Renal cortex interstitium (tissue), 11 donors: ENCODE results near the gene TAX1BP1. TPM values are rescaled to one million over a fixed set of nuclear protein-coding genes. Genes with fewer than 3 reads are reported as not detected.
A peak's percentile ranks its signal among the peaks of the same experiment; 100 is the strongest.

ENCODE experiments used
- DNase-seq, 11 donors: peaks; one replicate each; pipeline ENCODE4 v3.0.0-alpha.2; 2013; ENCODE audit warnings: low read depth in 9 of 11, low spot score in 4 of 11; ENCODE audit errors: extremely low read depth in 1 of 11
- polyA plus RNA-seq, 3 donors: library from polyadenylated mRNA; unstranded; fragments of 120-200 nt; gene quantifications; one replicate each; pipeline ENCODE4 v1.2.1, GENCODE V29; 2013; ENCODE audit not compliant: insufficient read length in 3 of 3

Gene TAX1BP1
- polyA plus RNA-seq, 3 donors, result 111 to 139 (median 115) TPM

DNA sequence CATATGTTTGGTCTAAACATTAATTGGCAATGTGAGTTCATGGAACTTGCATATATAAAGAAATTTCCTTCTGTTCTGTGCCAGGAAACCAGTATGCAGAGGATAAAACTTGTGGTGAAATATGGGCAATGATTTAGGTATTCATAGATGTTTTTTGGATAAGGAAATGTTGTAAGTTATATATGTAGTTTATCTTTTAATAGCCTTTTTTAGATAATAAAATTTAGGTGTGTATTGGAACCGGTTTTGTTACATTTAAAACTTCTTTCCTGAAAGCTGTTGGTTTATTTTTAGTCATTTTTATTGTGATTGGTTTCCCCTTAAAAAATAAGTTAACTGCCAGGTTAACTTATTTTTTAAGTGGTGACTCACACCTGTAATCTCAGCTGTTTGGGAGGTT is 22.1 kb downstream of the TAX1BP1 start:
- no peak for DNase-seq

DNA sequence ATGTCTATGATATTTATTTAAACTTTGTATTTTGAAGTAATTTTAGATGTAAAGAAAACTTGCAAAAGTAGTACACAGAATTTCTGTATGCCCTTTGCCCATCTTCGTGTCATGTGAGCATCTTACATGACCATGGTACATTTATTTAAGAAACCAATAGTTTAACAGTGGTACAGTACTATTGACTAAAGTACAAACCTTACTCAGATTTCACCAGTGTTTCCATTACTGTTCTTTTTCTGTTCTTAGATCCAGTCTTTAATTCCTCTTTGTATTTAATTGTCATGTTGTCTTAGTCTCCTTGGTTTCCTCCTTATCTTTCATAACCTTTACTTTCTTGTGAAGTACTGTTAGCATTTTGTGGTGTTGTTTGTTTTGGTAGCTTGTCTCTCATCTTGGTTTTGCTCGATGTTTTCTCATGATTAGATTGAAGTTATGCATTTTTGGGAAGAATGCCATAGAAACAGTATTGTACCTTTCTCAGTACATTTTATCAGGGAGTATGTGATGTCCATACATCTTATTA is 24.1 kb downstream of the TAX1BP1 start:
- no peak for DNase-seq

- DNase-seq, result no peak
Measured at GRCh38 chr7:27765841-27766240, 25.9 kb downstream of the TAX1BP1 start.

DNA sequence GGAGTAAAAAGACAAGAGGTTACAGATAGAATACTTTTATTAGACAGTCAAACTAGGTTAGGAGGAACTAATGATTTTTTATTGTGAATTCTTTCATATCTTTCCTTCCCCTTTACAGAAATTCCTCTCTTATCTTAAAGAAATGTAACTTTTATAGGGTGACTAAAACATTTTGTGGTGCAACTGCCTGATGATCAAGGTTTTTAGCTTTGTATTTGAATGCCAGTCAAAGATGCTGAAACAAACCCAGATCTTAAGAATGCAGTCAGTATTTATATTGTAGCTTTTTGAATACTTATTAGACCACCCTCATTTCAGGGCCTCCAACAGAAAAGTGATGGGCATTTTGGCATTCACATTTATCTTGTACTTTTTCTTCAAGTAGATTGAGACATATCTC is 27.4 kb downstream of the TAX1BP1 start:
- DNase-seq, result no peak

DNA sequence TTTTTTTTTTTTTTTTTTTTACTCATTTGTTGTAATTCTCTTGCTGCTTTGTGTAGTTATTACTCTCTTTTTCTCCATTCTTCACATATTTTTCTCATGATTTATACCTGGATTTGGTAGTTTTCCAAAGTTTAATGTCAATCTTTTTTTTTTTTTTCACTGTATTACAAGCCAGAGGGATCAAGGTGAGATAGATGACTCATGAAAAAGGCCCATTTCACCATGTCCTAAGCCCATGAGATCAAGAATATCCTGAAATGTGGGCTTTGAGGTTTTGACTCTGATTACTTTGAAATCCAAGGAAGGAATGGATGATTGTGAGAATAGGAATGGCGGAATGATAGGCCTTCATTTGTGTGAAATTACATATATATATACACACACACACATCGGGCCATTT is 31.1 kb downstream of the TAX1BP1 start:
- no peak for DNase-seq

GRCh38 chr7:27774717-27775328 is 34.9 kb downstream of the TAX1BP1 start:
- DNase-seq, result peak in 4 of 11 donors; percentile 7 to 13 (median 12)

GRCh38 chr7:27775782-27776181 is 35.8 kb downstream of the TAX1BP1 start:
- no peak for DNase-seq

- no peak for DNase-seq
Measured at GRCh38 chr7:27777662-27778061, 37.7 kb downstream of the TAX1BP1 start.

- DNase-seq, result no peak
Measured at GRCh38 chr7:27779873-27780272, 39.9 kb downstream of the TAX1BP1 start.

- DNase-seq, result no peak
Measured at GRCh38 chr7:27781188-27781587, 41.2 kb downstream of the TAX1BP1 start.

GRCh38 chr7:27782849-27783248 is 42.9 kb downstream of the TAX1BP1 start:
- DNase-seq, result no peak

DNA sequence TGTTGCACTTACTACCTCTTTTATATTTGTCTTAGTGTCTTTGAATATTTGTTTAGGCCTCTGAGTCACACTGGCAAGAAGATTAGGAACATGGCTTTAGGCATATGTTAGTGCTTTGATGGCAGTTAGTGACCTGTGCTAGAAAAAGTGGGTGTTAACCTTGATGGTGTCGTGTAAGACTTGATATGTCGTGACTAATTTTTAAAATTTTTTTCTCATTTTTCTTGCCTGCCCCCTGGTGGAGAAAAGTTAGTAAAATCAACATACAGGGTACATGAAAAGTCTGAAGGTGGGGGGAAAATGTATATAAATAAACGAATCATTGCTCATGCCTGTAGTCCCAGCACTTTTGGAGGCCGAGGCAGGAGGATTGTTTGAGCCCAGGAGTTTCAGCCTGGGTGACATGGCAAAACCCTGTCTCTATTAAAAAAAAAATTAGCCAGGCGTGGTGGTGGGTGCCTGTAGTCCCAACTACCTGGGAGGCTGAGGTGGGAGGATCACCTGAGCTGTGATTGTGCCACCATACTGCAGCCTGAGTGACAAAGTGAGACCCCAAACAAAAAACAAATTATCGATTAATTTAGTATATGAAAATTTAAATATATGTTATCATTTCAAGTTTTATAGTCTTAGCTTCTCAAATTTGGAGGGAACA is 44.6 kb downstream of the TAX1BP1 start:
- DNase-seq, result peak in 4 of 11 donors; percentile 2 to 23 (median 14)

GRCh38 chr7:27788437-27788836 is 48.5 kb downstream of the TAX1BP1 start:
- no peak for DNase-seq

DNA sequence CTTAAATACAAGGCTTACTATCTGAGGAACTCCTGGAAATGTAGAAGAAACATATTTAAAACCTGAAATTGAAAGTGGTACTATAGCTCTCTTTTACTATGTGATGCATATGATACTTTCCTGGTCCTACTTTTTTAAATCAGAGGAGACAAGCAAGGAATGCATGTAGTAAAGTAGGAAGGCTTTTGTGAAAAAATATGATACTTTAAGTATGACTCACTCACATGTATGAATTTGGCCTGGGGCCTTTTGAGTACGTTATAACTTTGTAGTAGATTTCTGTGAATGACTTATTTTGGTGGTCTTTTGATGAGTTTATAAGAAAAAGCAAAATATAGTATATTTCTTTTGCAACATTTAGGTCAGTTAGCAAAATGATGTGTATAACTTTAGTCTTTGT is 53.8 kb downstream of the TAX1BP1 start:
- no peak for DNase-seq

- no peak for DNase-seq
Measured at GRCh38 chr7:27795977-27796376, 56.0 kb downstream of the TAX1BP1 start.

DNA sequence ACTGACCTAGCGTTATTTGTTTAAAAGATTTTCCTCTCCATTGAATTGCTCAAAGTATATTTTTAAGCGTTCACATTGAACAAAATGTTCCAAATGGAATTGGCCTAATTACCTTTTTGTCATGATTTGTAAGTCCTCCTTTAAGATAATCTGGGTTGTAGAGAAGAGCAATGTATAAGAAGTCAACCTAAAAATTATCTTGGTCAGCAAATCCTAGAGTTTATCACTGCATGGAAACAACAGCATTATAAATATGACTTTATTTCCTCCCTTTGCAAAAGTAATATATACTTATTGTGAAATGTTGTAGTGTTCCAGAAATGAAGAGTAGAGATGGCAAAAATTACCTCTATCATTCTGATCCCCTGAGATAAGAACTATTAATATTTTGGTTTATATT is 59.2 kb downstream of the TAX1BP1 start:
- no peak for DNase-seq

DNA sequence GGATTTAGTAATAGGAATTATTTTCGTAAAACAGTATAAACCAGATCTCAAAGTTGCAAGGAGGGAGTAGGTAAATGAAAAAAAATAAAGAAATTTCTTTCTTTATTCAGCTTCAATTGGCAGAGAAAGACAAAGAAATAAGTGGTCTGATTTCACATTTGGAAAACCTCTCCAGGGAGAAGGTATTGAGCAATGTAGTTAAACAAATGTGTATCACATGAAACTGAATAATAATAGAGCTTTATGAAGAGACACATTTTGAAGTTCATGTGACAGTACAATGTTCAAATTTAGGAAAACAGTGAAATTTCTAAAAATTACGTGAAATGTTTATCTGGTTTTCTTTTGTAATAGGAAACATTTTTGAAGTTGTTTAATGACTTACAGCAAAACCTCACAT is 63.0 kb downstream of the TAX1BP1 start:
- DNase-seq, result no peak

DNA sequence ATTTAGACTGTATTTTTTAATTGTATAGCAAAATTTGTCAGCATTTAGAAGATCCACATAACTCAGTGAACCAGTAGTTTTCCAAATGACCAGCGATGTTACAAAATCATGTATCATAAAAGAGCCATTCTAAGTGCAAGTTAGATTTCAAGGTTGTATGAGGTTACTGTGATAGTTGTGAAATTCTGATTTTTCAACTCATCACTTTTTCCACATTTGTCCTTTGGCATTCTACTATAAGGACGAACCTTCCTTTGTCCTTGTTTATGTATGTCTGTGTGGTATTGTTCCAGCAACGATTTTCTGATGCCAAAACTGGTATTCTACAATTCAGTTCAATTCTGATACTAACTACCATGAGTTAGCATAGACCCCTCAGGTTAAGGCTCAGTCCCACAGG is 64.2 kb downstream of the TAX1BP1 start:
- DNase-seq, result no peak

- DNase-seq, result no peak
Measured at GRCh38 chr7:27808626-27809025, 68.7 kb downstream of the TAX1BP1 start.

DNA sequence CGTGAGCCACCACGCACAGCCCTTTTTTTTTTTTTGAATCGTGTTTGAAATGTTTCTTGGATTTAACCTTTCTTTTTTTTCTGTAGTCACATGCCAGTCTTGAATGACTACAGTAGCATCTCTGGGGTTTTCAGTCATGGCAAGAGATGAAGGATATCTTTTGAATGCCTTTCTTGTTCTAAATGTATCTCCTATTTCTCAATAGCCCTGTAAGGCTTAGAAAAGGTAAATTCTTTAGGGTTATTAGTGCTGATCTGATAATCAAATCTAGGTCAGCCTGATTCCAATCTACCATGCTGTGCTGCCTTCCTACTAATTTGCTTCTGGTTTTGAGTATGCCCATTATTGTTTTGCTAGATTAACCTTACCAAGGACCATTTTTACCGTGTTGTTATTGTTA is 70.2 kb downstream of the TAX1BP1 start:
- no peak for DNase-seq

DNA sequence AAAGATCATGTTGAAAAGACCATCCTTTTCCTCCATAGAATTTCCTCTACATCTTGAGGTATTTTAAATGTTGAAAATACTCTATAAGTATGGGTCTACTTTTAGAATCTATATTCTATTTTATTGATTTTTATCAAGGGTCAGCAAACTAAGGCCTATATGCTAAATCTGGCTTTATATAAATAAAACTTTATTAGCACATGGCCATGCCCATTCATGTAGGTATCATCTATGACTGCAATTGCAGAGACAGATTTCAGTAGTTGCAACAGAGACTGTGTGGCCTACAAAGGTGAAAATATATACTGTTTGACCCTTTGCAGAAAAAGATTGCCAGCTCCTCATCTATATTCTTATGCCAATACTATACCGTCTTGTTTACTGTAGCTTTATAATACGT is 72.7 kb downstream of the TAX1BP1 start:
- DNase-seq, result no peak
